SKM-1 (cell line): Measurements from ENCODE around the gene PHAF1.
A peak's percentile ranks its signal among the peaks of the same experiment; 100 is the strongest.
"Not testable (repeated sequence)": the region's sequence is repeated elsewhere in the genome, so short reads cannot be mapped to it uniquely, and the experiment has no call there.

Experiments
- DNase-seq: peaks from one replicate; lab custom pipeline; 2025; ENCODE audit not compliant: unreplicated experiment; lab: John Stamatoyannopoulos, UW

PHAF1 gene

GRCh38 chr16:67104845-67105244, 4.9 kb upstream of the PHAF1 start:
- DNase-seq: no peak

GRCh38 chr16:67105246-67105645, 4.5 kb upstream of the PHAF1 start:
- peak; percentile 73 for DNase-seq

- DNase-seq: no peak
Observed at GRCh38 chr16:67105881-67106280, 3.9 kb upstream of the PHAF1 start.

GRCh38 chr16:67108489-67108888, 1.3 kb upstream of the PHAF1 start:
- no peak for DNase-seq

- no peak for DNase-seq
Observed at GRCh38 chr16:67108931-67109406, 772 bp upstream of the PHAF1 start.

GRCh38 chr16:67111951-67112444, 2.3 kb downstream of the PHAF1 start:
- DNase-seq: no peak

GRCh38 chr16:67112591-67113399, 3.1 kb downstream of the PHAF1 start:
- no peak for DNase-seq

- no peak for DNase-seq
Observed at GRCh38 chr16:67114793-67115192, 5.1 kb downstream of the PHAF1 start.

- DNase-seq: no peak
Observed at GRCh38 chr16:67115639-67116038, 5.9 kb downstream of the PHAF1 start.

GRCh38 chr16:67116388-67117311, 6.9 kb downstream of the PHAF1 start:
- no peak for DNase-seq

- DNase-seq: no peak
Observed at GRCh38 chr16:67117716-67118115, 8.0 kb downstream of the PHAF1 start.

- no peak for DNase-seq
Observed at GRCh38 chr16:67120025-67120424, 10.3 kb downstream of the PHAF1 start.

- DNase-seq: not testable (repeated sequence)
Observed at GRCh38 chr16:67122799-67123198, 13.1 kb downstream of the PHAF1 start.

GRCh38 chr16:67128417-67128816, 18.7 kb downstream of the PHAF1 start:
- DNase-seq: no peak

- DNase-seq: no peak
Observed at GRCh38 chr16:67128887-67129286, 19.1 kb downstream of the PHAF1 start.

- DNase-seq: no peak
Observed at GRCh38 chr16:67129422-67129821, 19.7 kb downstream of the PHAF1 start.

- DNase-seq: no peak
Observed at GRCh38 chr16:67137605-67138004, 27.9 kb downstream of the PHAF1 start.

GRCh38 chr16:67141391-67141790, 31.6 kb downstream of the PHAF1 start:
- no peak for DNase-seq

- DNase-seq: no peak
Observed at GRCh38 chr16:67142342-67142741, 32.6 kb downstream of the PHAF1 start.

- no peak for DNase-seq
Observed at GRCh38 chr16:67144943-67145342, 35.2 kb downstream of the PHAF1 start.

GRCh38 chr16:67145746-67146145, 36.0 kb downstream of the PHAF1 start:
- DNase-seq: no peak
